Osteocyte (in vitro differentiated cells): ENCODE measurements around the gene CSMD2. TPM values are rescaled to one million over a fixed set of nuclear protein-coding genes. Genes with fewer than 3 reads are reported as not detected.

Experiments
- DNase-seq: peaks from one replicate; pipeline ENCODE4 v3.0.0; 2021; ENCODE audit warnings: mixed read lengths; ENCODE audit not compliant: unreplicated experiment; ENCODE audit errors: extremely low spot score
- H3K27ac Mint-ChIP-seq: one replicate; pipeline ENCODE4 v1.8.0; 2021; ENCODE audit warnings: mild to moderate bottlenecking, mixed read lengths; ENCODE audit not compliant: unreplicated experiment
- H3K27me3 Mint-ChIP-seq: one replicate; pipeline ENCODE4 v1.8.0; 2021; ENCODE audit warnings: mixed read lengths; ENCODE audit not compliant: unreplicated experiment
- H3K36me3 Mint-ChIP-seq: one replicate; pipeline ENCODE4 v1.8.0; 2021; ENCODE audit warnings: mixed read lengths; ENCODE audit not compliant: unreplicated experiment
- H3K4me1 Mint-ChIP-seq: one replicate; pipeline ENCODE4 v1.8.0; 2021; ENCODE audit warnings: mixed read lengths; ENCODE audit not compliant: unreplicated experiment
- H3K4me3 Mint-ChIP-seq: one replicate; pipeline ENCODE4 v1.8.0; 2021; ENCODE audit warnings: mild to moderate bottlenecking, moderate library complexity, mixed read lengths; ENCODE audit not compliant: unreplicated experiment
- H3K9me3 Mint-ChIP-seq: one replicate; pipeline ENCODE4 v1.8.0; 2021; ENCODE audit warnings: mixed read lengths; ENCODE audit not compliant: unreplicated experiment
- CTCF ChIP-seq: fragments of 200-600 bp; sonication (generic); IDR thresholded peaks from 2 replicates; pipeline ENCODE4 v1.5.0; 2021; ENCODE audit warnings: antibody characterized with exemption, mild to moderate bottlenecking, moderate library complexity
- total RNA-seq: library from RNA; stranded (reverse); gene quantifications from 2 replicates; pipeline ENCODE4 v1.2.1, GENCODE V29; 2021

Gene CSMD2
- total RNA-seq, 1 donor from 2014 or later = not detected

GRCh38 chr1:34156739-34157138 lies 8.3 kb downstream of the CSMD2 start:
- no peak overlapping the region for H3K27ac Mint-ChIP-seq
- no peaks in the 10 kb centered on the region for H3K4me1 Mint-ChIP-seq
- H3K27me3 Mint-ChIP-seq = peaks cover 10% of the 10 kb centered on the region
- H3K4me3 Mint-ChIP-seq = no peak overlapping the region
- no peak for TF ChIP-seq CTCF
- no peaks in the 10 kb centered on the region for H3K36me3 Mint-ChIP-seq
- DNase-seq = no peak
- peaks cover 4% of the 10 kb centered on the region for H3K9me3 Mint-ChIP-seq

- H3K27me3 Mint-ChIP-seq = peaks cover 1% of the 10 kb centered on the region
- no peaks in the 10 kb centered on the region for H3K4me1 Mint-ChIP-seq
- no peak overlapping the region for H3K27ac Mint-ChIP-seq
- no peak overlapping the region for H3K4me3 Mint-ChIP-seq
- no peak for TF ChIP-seq CTCF
- H3K9me3 Mint-ChIP-seq = peaks cover 4% of the 10 kb centered on the region
- DNase-seq = no peak
- no peaks in the 10 kb centered on the region for H3K36me3 Mint-ChIP-seq
Measured at GRCh38 chr1:34155860-34156259, 9.2 kb downstream of the CSMD2 start.

DNA sequence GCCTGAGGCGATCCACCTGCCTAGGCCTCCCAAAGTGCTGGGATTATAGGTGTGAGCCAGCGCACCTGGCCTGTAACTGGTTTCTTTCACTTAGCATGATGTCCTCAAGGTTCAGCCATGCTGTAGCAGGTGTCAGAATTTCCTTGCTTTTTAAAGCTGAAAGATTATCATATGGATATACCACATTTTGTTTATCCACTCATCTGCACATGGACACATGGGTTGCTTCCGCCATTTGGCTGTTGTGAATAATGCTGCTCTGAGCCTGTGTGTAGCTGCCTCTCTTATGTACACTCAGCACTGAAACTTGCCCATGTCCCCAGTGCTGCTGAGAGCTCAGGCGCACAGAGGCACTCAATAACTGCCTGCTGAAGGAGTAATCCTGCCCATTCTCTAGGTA lies 11.8 kb downstream of the CSMD2 start:
- Mint-ChIP-seq H3K27ac (no peak overlapping the region), H3K27me3 (no peaks in the 10 kb centered on the region), H3K4me1 (no peaks in the 10 kb centered on the region), H3K9me3 (peaks cover 4% of the 10 kb centered on the region), H3K4me3 (no peak overlapping the region), H3K36me3 (no peaks in the 10 kb centered on the region)
- no peak for TF ChIP-seq CTCF
- DNase-seq = no peak

- no peak for DNase-seq
- H3K27me3 Mint-ChIP-seq = no peaks in the 10 kb centered on the region
- no peaks in the 10 kb centered on the region for H3K4me1 Mint-ChIP-seq
- TF ChIP-seq CTCF = no peak
- H3K4me3 Mint-ChIP-seq = no peak overlapping the region
- H3K36me3 Mint-ChIP-seq = no peaks in the 10 kb centered on the region
- H3K9me3 Mint-ChIP-seq = peaks cover 4% of the 10 kb centered on the region
- H3K27ac Mint-ChIP-seq = no peak overlapping the region
Measured at GRCh38 chr1:34149501-34149900, 15.5 kb downstream of the CSMD2 start.

DNA sequence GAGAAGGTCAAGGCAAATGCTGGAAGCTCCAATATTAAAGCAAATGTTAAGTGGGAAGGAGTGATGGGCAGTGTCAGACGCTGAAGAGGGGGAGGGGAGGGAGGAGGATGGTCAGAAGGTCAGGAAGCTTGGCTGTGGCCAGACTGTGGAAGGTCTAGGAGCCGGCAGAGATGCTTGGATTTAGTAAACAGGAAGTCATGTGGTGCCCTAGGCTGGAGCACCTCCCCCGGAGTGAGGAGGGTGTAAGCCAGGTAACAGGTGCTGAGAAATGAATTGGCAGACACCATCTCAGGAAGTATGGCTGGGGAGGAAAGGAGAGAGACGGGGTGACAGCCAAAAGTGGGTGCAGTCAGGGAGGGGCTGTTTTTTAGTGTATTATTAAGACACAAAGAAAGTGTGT lies 17.7 kb downstream of the CSMD2 start:
- Mint-ChIP-seq H3K27ac (no peak overlapping the region), H3K4me1 (no peaks in the 10 kb centered on the region), H3K9me3 (no peaks in the 10 kb centered on the region), H3K36me3 (no peaks in the 10 kb centered on the region), H3K27me3 (no peaks in the 10 kb centered on the region), H3K4me3 (no peak overlapping the region)
- DNase-seq = no peak
- no peak for TF ChIP-seq CTCF
